CD4-positive, alpha-beta memory T cell (primary cell): ENCODE data around the gene ARHGEF19. TPM values are rescaled to one million over a fixed set of nuclear protein-coding genes. Genes with fewer than 3 reads are reported as not detected.

Experiments
- CTCF ChIA-PET: fragments of 350-600 bp; sonication (Branson Sonifier 250); formaldehyde crosslinking; loops from one replicate; lab custom pipeline; 2021; ENCODE audit warnings: inconsistent platforms; ENCODE audit not compliant: partially characterized antibody; lab: Charles Lee
- POLR2A ChIA-PET: fragments of 350-600 bp; sonication (Branson Sonifier 250); formaldehyde crosslinking; loops from one replicate; lab custom pipeline; 2021; ENCODE audit not compliant: partially characterized antibody; lab: Charles Lee
- DNase-seq, 5 donors: peaks; one replicate each; pipeline versions ENCODE4 v3.0.0 to v3.0.0-alpha.2; 2020 to 2022; ENCODE audit warnings: mixed read lengths in 1 of 5
- H3K27ac ChIP-seq: one replicate; pipeline ENCODE4 v1.7.0; 2013; ENCODE audit warnings: low read depth, low read length
- H3K27me3 ChIP-seq: 2 replicates; pipeline ENCODE4 v1.7.0; 2013; ENCODE audit warnings: mild to moderate bottlenecking, low read length, moderate library complexity; ENCODE audit not compliant: insufficient read depth
- H3K36me3 ChIP-seq: 2 replicates; pipeline ENCODE4 v1.7.0; 2013; ENCODE audit warnings: mild to moderate bottlenecking, low read length, moderate library complexity; ENCODE audit not compliant: insufficient read depth
- H3K4me1 ChIP-seq: 2 replicates; pipeline ENCODE4 v1.7.0; 2013; ENCODE audit warnings: mild to moderate bottlenecking, low read length, moderate library complexity; ENCODE audit not compliant: insufficient read depth
- H3K4me3 ChIP-seq, 2 donors: one replicate each; pipeline ENCODE4 v1.7.0; 2013; ENCODE audit warnings: low read length in 2 of 2, mild to moderate bottlenecking in 1 of 2
- H3K9me3 ChIP-seq, 2 donors: one replicate each; pipeline ENCODE4 v1.7.0; 2013; ENCODE audit warnings: low read length in 2 of 2, control low read depth in 1 of 2; ENCODE audit not compliant: control insufficient read depth in 1 of 2
- H3K27ac Mint-ChIP-seq, 7 donors: one replicate each; pipeline ENCODE4 v1.8.0; 2020 to 2021; ENCODE audit warnings: mixed read lengths in 7 of 7, mild to moderate bottlenecking in 6 of 7, inconsistent platforms in 3 of 7, moderate library complexity in 3 of 7
- H3K27me3 Mint-ChIP-seq, 2 donors: one replicate each; pipeline ENCODE4 v1.8.0; 2020 to 2021; ENCODE audit warnings: mixed read lengths in 2 of 2
- H3K36me3 Mint-ChIP-seq, 2 donors: one replicate each; pipeline ENCODE4 v1.8.0; 2020 to 2021; ENCODE audit warnings: mixed read lengths in 2 of 2, inconsistent platforms in 1 of 2, mild to moderate bottlenecking in 1 of 2
- H3K4me1 Mint-ChIP-seq, 4 donors: one replicate each; pipeline ENCODE4 v1.8.0; 2020 to 2021; ENCODE audit warnings: mixed read lengths in 4 of 4, mild to moderate bottlenecking in 1 of 4
- H3K4me3 Mint-ChIP-seq, 8 donors: one replicate each; pipeline ENCODE4 v1.8.0; 2020 to 2021; ENCODE audit warnings: mixed read lengths in 8 of 8, mild to moderate bottlenecking in 7 of 8, moderate library complexity in 6 of 8, inconsistent platforms in 3 of 8
- H3K9me3 Mint-ChIP-seq, 8 donors: one replicate each; pipeline ENCODE4 v1.8.0; 2020 to 2021; ENCODE audit warnings: mixed read lengths in 8 of 8, mild to moderate bottlenecking in 5 of 8, inconsistent platforms in 3 of 8, moderate library complexity in 1 of 8
- intact Hi-C: fragments of 100-400 bp; cut with micrococcal nuclease; formaldehyde crosslinking; loops from one replicate; pipeline ENCODE4 v1.15.1; 2023
- polyA plus RNA-seq, 2 donors: library from polyadenylated mRNA; unstranded; fragments of 300-500 nt; fragmentation: Illumina TruSeq; gene quantifications; one replicate each; pipeline ENCODE4 v1.2.3, GENCODE V29; 2021
- total RNA-seq, 2 experiments: library from RNA; stranded (reverse); gene quantifications; one replicate each; pipeline ENCODE4 v1.2.3, GENCODE V29; 2021

Gene ARHGEF19
- total and polyA plus RNA-seq, 4 experiments from 2014 or later = 7.6 to 16.7 (median 12.1) TPM

- H3K27me3 Mint-ChIP-seq = no peaks in the 10 kb centered on the region
- peak overlapping the region in 3 of 7 donors; percentile 38 to 53 (median 51) for H3K27ac Mint-ChIP-seq
- Histone ChIP-seq H3K9me3 (no peaks in the 10 kb centered on the region), H3K27me3 (no peaks in the 10 kb centered on the region), H3K4me3 (no peak overlapping the region), H3K27ac (no peak overlapping the region), H3K36me3 (peaks cover 3% of the 10 kb centered on the region), H3K4me1 (peaks cover 17% of the 10 kb centered on the region)
- CTCF ChIA-PET = interaction anchor here (0.9 to 5.5 kb wide), 15 partner anchors 9 to 174 kb away, joined by 3 to 63 read pairs (median 6); no protein-coding TSS in a partner anchor
- no peaks in the 10 kb centered on the region for H3K9me3 Mint-ChIP-seq
- POLR2A ChIA-PET = interaction anchor here (1.1 to 2.0 kb wide), 4 partner anchors 9 to 166 kb away, joined by 3 to 8 read pairs (median 4); no protein-coding TSS in a partner anchor
- DNase-seq = no peak
- peaks cover 0 to 13% of the 10 kb centered on the region in 2 donors for H3K36me3 Mint-ChIP-seq
- no peak overlapping the region for H3K4me3 Mint-ChIP-seq
- intact Hi-C loops = loop anchor here (1.0 kb wide), 3 partner anchors 39 to 165 kb away; no protein-coding TSS in a partner anchor
- H3K4me1 Mint-ChIP-seq = peaks cover 5 to 8% (median 5%) of the 10 kb centered on the region in 4 donors
Measured at GRCh38 chr1:16244650-16245285, 32.3 kb upstream of the ARHGEF19 start.

- Mint-ChIP-seq H3K36me3 (peaks cover 0 to 10% of the 10 kb centered on the region in 2 donors), H3K27ac (peak overlapping the region in 4 of 7 donors; percentile 38 to 59 (median 46)), H3K27me3 (no peaks in the 10 kb centered on the region), H3K9me3 (no peaks in the 10 kb centered on the region), H3K4me3 (no peak overlapping the region), H3K4me1 (peaks cover 3 to 6% (median 5%) of the 10 kb centered on the region in 4 donors)
- H3K4me3 ChIP-seq = no peak overlapping the region
- H3K27me3 ChIP-seq = no peaks in the 10 kb centered on the region
- intact Hi-C loops = loop anchor here (1.0 kb wide), 3 partner anchors 39 to 165 kb away; no protein-coding TSS in a partner anchor
- CTCF ChIA-PET = interaction anchor here (0.9 to 5.5 kb wide), 15 partner anchors 8 to 174 kb away, joined by 3 to 63 read pairs (median 6); no protein-coding TSS in a partner anchor
- peaks cover 11% of the 10 kb centered on the region for H3K4me1 ChIP-seq
- H3K9me3 ChIP-seq = no peaks in the 10 kb centered on the region
- POLR2A ChIA-PET = interaction anchor here (1.4 to 2.0 kb wide), 3 partner anchors 10 to 165 kb away, joined by 4 to 8 read pairs (median 5); no protein-coding TSS in a partner anchor
- no peak overlapping the region for H3K27ac ChIP-seq
- DNase-seq = peak; percentile 65 to 73 (median 70)
- H3K36me3 ChIP-seq = peaks cover 3% of the 10 kb centered on the region
Measured at GRCh38 chr1:16243936-16244649, 31.6 kb upstream of the ARHGEF19 start.

- H3K4me3 ChIP-seq = no peak overlapping the region
- ChIA-PET POLR2A (interaction anchor here (1.4 to 2.0 kb wide), 3 partner anchors 11 to 165 kb away, joined by 4 to 8 read pairs (median 5); no protein-coding TSS in a partner anchor), CTCF (interaction anchor here (1.4 to 5.5 kb wide), 7 partner anchors 7 to 173 kb away, joined by 3 to 63 read pairs (median 9); no protein-coding TSS in a partner anchor)
- no peaks in the 10 kb centered on the region for H3K27me3 ChIP-seq
- peaks cover 5% of the 10 kb centered on the region for H3K4me1 ChIP-seq
- no peaks in the 10 kb centered on the region for H3K9me3 ChIP-seq
- no peak for DNase-seq
- no peak overlapping the region for H3K27ac ChIP-seq
- H3K36me3 ChIP-seq = peaks cover 3% of the 10 kb centered on the region
- Mint-ChIP-seq H3K27ac (peak overlapping the region in 1 of 7 donors; percentile 55), H3K9me3 (no peaks in the 10 kb centered on the region), H3K36me3 (peaks cover 0 to 10% of the 10 kb centered on the region in 2 donors), H3K27me3 (no peaks in the 10 kb centered on the region), H3K4me1 (peaks cover 3 to 5% (median 4%) of the 10 kb centered on the region in 4 donors), H3K4me3 (no peak overlapping the region)
- intact Hi-C loops = no loop called here
Measured at GRCh38 chr1:16243215-16243610, 30.8 kb upstream of the ARHGEF19 start.

- H3K36me3 Mint-ChIP-seq = peaks cover 0 to 9% of the 10 kb centered on the region in 2 donors
- no peak overlapping the region for H3K27ac Mint-ChIP-seq
- no peak overlapping the region for H3K4me3 Mint-ChIP-seq
- peak in 1 of 5 donors; percentile 14 for DNase-seq
- H3K27me3 ChIP-seq = no peaks in the 10 kb centered on the region
- no peaks in the 10 kb centered on the region for H3K9me3 ChIP-seq
- ChIA-PET CTCF (interaction anchor here (1.2 to 5.5 kb wide), 8 partner anchors 7 to 172 kb away, joined by 3 to 63 read pairs (median 7); partner anchors contain the start of gene FAM131C), POLR2A (interaction anchor here (2.0 kb wide), 1 partner anchor 164 kb away, joined by 8 read pairs; no protein-coding TSS in a partner anchor)
- peaks cover 3 to 8% (median 7%) of the 10 kb centered on the region in 4 donors for H3K4me1 Mint-ChIP-seq
- no peak overlapping the region for H3K27ac ChIP-seq
- no peaks in the 10 kb centered on the region for H3K9me3 Mint-ChIP-seq
- intact Hi-C loops = no loop called here
- no peaks in the 10 kb centered on the region for H3K27me3 Mint-ChIP-seq
- H3K36me3 ChIP-seq = peaks cover 2% of the 10 kb centered on the region
- H3K4me3 ChIP-seq = no peak overlapping the region
- H3K4me1 ChIP-seq = peaks cover 10% of the 10 kb centered on the region
Measured at GRCh38 chr1:16242556-16243214, 30.2 kb upstream of the ARHGEF19 start.

- peaks cover 0 to 3% of the 10 kb centered on the region in 2 donors for H3K36me3 Mint-ChIP-seq
- H3K27ac Mint-ChIP-seq = peak overlapping the region in 1 of 7 donors; percentile 41
- H3K27me3 Mint-ChIP-seq = no peaks in the 10 kb centered on the region
- H3K4me3 ChIP-seq = no peak overlapping the region
- H3K27me3 ChIP-seq = no peaks in the 10 kb centered on the region
- no peaks in the 10 kb centered on the region for H3K36me3 ChIP-seq
- intact Hi-C loops = no loop called here
- no peaks in the 10 kb centered on the region for H3K9me3 ChIP-seq
- peaks cover 19% of the 10 kb centered on the region for H3K4me1 ChIP-seq
- H3K9me3 Mint-ChIP-seq = peaks cover 0 to 2% (median 0%) of the 10 kb centered on the region in 8 donors
- ChIA-PET CTCF (interaction anchor here (1.3 to 5.5 kb wide), 2 partner anchors 36 to 163 kb away, joined by 3 to 31 read pairs; no protein-coding TSS in a partner anchor), POLR2A (no interaction called here)
- H3K4me3 Mint-ChIP-seq = no peak overlapping the region
- no peak overlapping the region for H3K27ac ChIP-seq
- DNase-seq = peak in 1 of 5 donors; percentile 16
- H3K4me1 Mint-ChIP-seq = peaks cover 6 to 22% (median 13%) of the 10 kb centered on the region in 4 donors
Measured at GRCh38 chr1:16241221-16241708, 28.8 kb upstream of the ARHGEF19 start.

GRCh38 chr1:16239972-16240491 is 27.6 kb upstream of the ARHGEF19 start:
- Mint-ChIP-seq H3K4me1 (peaks cover 14 to 27% (median 21%) of the 10 kb centered on the region in 4 donors), H3K27me3 (no peaks in the 10 kb centered on the region), H3K27ac (peak overlapping the region in 3 of 7 donors; percentile 55 to 74 (median 70)), H3K9me3 (peaks cover 0 to 2% (median 0%) of the 10 kb centered on the region in 8 donors), H3K4me3 (peak overlapping the region in 1 of 8 donors; percentile 24), H3K36me3 (peaks cover 0 to 5% of the 10 kb centered on the region in 2 donors)
- intact Hi-C loops = no loop called here
- H3K9me3 ChIP-seq = no peaks in the 10 kb centered on the region
- no peaks in the 10 kb centered on the region for H3K36me3 ChIP-seq
- peaks cover 28% of the 10 kb centered on the region for H3K4me1 ChIP-seq
- H3K27ac ChIP-seq = no peak overlapping the region
- no peak for DNase-seq
- CTCF ChIA-PET = interaction anchor here (0.6 to 1.0 kb wide), 2 partner anchors 40 to 131 kb away, joined by 3 to 4 read pairs; no protein-coding TSS in a partner anchor
- no peaks in the 10 kb centered on the region for H3K27me3 ChIP-seq
- POLR2A ChIA-PET = no interaction called here
- H3K4me3 ChIP-seq = no peak overlapping the region
